PC-9 (cell line): Measurements from ENCODE around the gene LRRC53.

Source experiments
- CTCF ChIP-seq: fragments of 200-600 bp; sonication (generic); conservative IDR thresholded peaks from 2 replicates; pipeline ENCODE4 v1.6.1; 2017; ENCODE audit warnings: mixed run types, antibody characterized with exemption, mild to moderate bottlenecking, moderate library complexity
- EZH2 ChIP-seq: fragments of 200-600 bp; sonication (generic); IDR thresholded peaks from 2 replicates; pipeline ENCODE4 v1.8.0; 2017; ENCODE audit warnings: antibody characterized with exemption, low read depth

GRCh38 chr1:74423471-74423870 lies 88.9 kb downstream of the LRRC53 start:
- TF ChIP-seq CTCF (no peak), EZH2 (no peak)
